NCI-H187 treated with DMSO at 0.1 percent for 48 hours (cell line): ENCODE data around the gene KLK3.
"Not testable (repeated sequence)": the region's sequence is repeated elsewhere in the genome, so short reads cannot be mapped to it uniquely, and the experiment has no call there.

Experiments used
- DNase-seq: peaks from one replicate; lab custom pipeline; 2025; lab: John Stamatoyannopoulos, UW

KLK3 gene

GRCh38 chr19:50854636-50855410 is at the start of gene KLK3:
KLK3 (plus strand) TSS chr19:50854915; CDS start chr19:50854956, 41 bp downstream.
- no peak for DNase-seq

- DNase-seq = no peak
These were observed 45.9 kb upstream of the KLK3 start for GRCh38 chr19:50808856-50809255.

GRCh38 chr19:50811622-50812238 is 43.0 kb upstream of the KLK3 start:
- DNase-seq = not testable (repeated sequence)

- DNase-seq = no peak
These were observed 42.2 kb upstream of the KLK3 start for GRCh38 chr19:50812474-50812873.

- DNase-seq = no peak
These were observed 39.8 kb upstream of the KLK3 start for GRCh38 chr19:50814883-50815282.

- DNase-seq = no peak
These were observed 39.3 kb upstream of the KLK3 start for GRCh38 chr19:50815439-50815838.

GRCh38 chr19:50817941-50818858 is 36.5 kb upstream of the KLK3 start:
- DNase-seq = no peak

GRCh38 chr19:50818859-50819472 is 35.7 kb upstream of the KLK3 start:
- no peak for DNase-seq

- DNase-seq = no peak
These were observed 35.1 kb upstream of the KLK3 start for GRCh38 chr19:50819636-50820035.

- no peak for DNase-seq
These were observed 34.6 kb upstream of the KLK3 start for GRCh38 chr19:50820086-50820485.

GRCh38 chr19:50820549-50821247 is 34.0 kb upstream of the KLK3 start:
- no peak for DNase-seq

- no peak for DNase-seq
These were observed 33.5 kb upstream of the KLK3 start for GRCh38 chr19:50821248-50821612.

- no peak for DNase-seq
These were observed 33.1 kb upstream of the KLK3 start for GRCh38 chr19:50821622-50822021.

- no peak for DNase-seq
These were observed 32.0 kb upstream of the KLK3 start for GRCh38 chr19:50822661-50823208.

GRCh38 chr19:50823389-50824042 is 31.2 kb upstream of the KLK3 start, which contains the start of gene KLK1:
KLK1 (minus strand) TSS chr19:50823787; CDS start chr19:50823748, 39 bp downstream.
- no peak for DNase-seq

GRCh38 chr19:50826492-50827240 is 28.0 kb upstream of the KLK3 start:
- DNase-seq = no peak

GRCh38 chr19:50827476-50827875 is 27.2 kb upstream of the KLK3 start:
- DNase-seq = no peak

GRCh38 chr19:50829801-50830200 is 24.9 kb upstream of the KLK3 start:
- DNase-seq = no peak

GRCh38 chr19:50830266-50831025 is 24.3 kb upstream of the KLK3 start:
- no peak for DNase-seq
